ENCODE data around the gene NUMBL. TPM values are rescaled to one million over a fixed set of nuclear protein-coding genes. Genes with fewer than 3 reads are reported as not detected.

NUMBL gene
- total RNA-seq, 2 experiments from 2014 or later = 6.4 to 7.2 TPM

DNA sequence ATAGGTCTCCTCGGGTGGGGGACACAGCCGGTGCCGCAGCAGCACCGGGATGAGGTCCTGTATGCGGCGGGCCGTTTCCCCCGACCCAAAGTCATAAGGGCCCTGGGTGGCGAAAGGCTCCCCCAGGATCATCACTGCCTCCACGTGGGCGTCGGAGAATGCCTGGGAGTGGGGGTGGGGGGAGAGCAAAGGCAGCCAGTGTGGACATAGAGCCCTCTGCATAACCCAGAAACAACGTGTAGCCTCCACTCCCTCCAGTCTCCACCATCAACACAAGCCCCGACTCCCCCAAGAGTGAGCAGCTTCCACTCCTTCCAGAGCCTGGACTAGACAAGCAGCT, 1.7 kb upstream of the NUMBL start:
- H3K36me3 Mint-ChIP-seq = no peaks in the 10 kb centered on the region
- CTCF ChIA-PET = interaction anchor here (0.8 kb wide), 1 partner anchor 57 kb away, joined by 3 read pairs; no protein-coding TSS in a partner anchor
- no peaks in the 10 kb centered on the region for H3K9me3 Mint-ChIP-seq (ENCODE audit: low read depth)
- DNase-seq (no peak), ATAC-seq (no peak)
- no peak overlapping the region for H3K27ac Mint-ChIP-seq
- H3K4me3 Mint-ChIP-seq = no peak overlapping the region
- H3K27me3 Mint-ChIP-seq = no peaks in the 10 kb centered on the region
- peaks cover 2% of the 10 kb centered on the region for H3K4me1 Mint-ChIP-seq

- Mint-ChIP-seq H3K4me1 (peaks cover 2% of the 10 kb centered on the region), H3K27ac (no peak overlapping the region), H3K36me3 (no peaks in the 10 kb centered on the region), H3K9me3 (ENCODE audit: low read depth) (no peaks in the 10 kb centered on the region), H3K27me3 (no peaks in the 10 kb centered on the region), H3K4me3 (no peak overlapping the region)
- DNase-seq = no peak
- CTCF ChIA-PET = interaction anchor here (0.8 to 1.6 kb wide), 6 partner anchors 10 to 57 kb away, joined by 3 to 5 read pairs (median 3); partner anchors contain the start of genes COQ8B and ITPKC
- ATAC-seq = no peak
These were observed 1.2 kb upstream of the NUMBL start for GRCh38 chr19:40691421-40692211.

GRCh38 chr19:40690693-40691420, 406 bp upstream of the NUMBL start:
- Mint-ChIP-seq H3K9me3 (ENCODE audit: low read depth) (no peaks in the 10 kb centered on the region), H3K27me3 (no peaks in the 10 kb centered on the region), H3K36me3 (peaks cover 3% of the 10 kb centered on the region), H3K27ac (peak overlapping the region; percentile 83), H3K4me1 (peaks cover 2% of the 10 kb centered on the region), H3K4me3 (peak overlapping the region; percentile 83)
- peak; percentile 91 for DNase-seq
- CTCF ChIA-PET = interaction anchor here (0.9 to 1.6 kb wide), 7 partner anchors 10 to 56 kb away, joined by 3 to 5 read pairs (median 3); partner anchors contain the start of genes COQ8B and ITPKC
- peak; percentile 92 for ATAC-seq

DNA sequence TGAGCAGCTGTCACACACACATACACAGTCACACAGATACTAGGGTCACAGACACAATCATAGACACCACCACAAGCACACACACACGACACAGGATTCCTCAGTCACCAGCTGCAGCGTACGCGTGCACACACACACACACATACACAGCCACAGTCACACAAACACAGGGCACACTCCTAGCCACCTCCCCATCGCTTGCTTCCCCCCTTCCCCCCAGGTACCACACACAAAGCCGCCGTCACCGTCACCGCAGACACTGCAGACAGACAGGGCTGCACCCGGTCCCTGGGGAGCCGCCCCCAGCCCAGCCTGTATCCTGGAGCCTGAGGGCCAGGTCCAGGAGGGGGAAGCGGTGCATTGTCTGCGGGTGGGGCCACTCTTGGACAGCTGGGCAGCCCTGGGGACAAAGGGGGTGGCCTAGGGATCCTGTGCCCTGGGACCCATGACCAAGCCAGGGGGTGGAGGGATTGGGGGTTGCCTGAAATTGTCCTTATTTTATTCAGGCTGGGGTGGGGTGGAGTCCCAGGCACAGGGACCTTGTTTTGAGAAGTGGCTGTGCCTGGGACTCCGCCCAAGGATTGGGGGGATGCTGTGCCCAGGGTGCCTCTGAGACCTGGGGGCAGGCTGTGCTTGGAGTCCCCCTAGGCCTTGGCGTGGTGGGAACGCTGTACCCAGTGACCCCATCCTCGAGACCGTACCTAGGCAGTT, 957 bp downstream of the NUMBL start:
- peaks cover 2% of the 10 kb centered on the region for H3K4me1 Mint-ChIP-seq
- H3K4me3 Mint-ChIP-seq = no peak overlapping the region
- peak; percentile 62 for DNase-seq
- peaks cover 4% of the 10 kb centered on the region for H3K36me3 Mint-ChIP-seq
- no peaks in the 10 kb centered on the region for H3K9me3 Mint-ChIP-seq (ENCODE audit: low read depth)
- H3K27ac Mint-ChIP-seq = no peak overlapping the region
- no peaks in the 10 kb centered on the region for H3K27me3 Mint-ChIP-seq
- ATAC-seq = no peak
- CTCF ChIA-PET = no interaction called here

GRCh38 chr19:40688987-40689338, 1.5 kb downstream of the NUMBL start:
- peaks cover 2% of the 10 kb centered on the region for H3K4me1 Mint-ChIP-seq
- CTCF ChIA-PET = no interaction called here
- no peak for DNase-seq

GRCh38 chr19:40688309-40688708, 2.1 kb downstream of the NUMBL start:
- no peak overlapping the region for H3K27ac Mint-ChIP-seq
- peaks cover 4% of the 10 kb centered on the region for H3K36me3 Mint-ChIP-seq
- H3K9me3 Mint-ChIP-seq (ENCODE audit: low read depth) = no peaks in the 10 kb centered on the region
- CTCF ChIA-PET = no interaction called here
- no peak overlapping the region for H3K4me3 Mint-ChIP-seq
- no peak for ATAC-seq
- H3K4me1 Mint-ChIP-seq = peaks cover 2% of the 10 kb centered on the region
- no peaks in the 10 kb centered on the region for H3K27me3 Mint-ChIP-seq
- DNase-seq = no peak

More at GRCh38 chr19:40688987-40689338, 1.5 kb downstream of the NUMBL start:
- no peaks in the 10 kb centered on the region for H3K27me3 Mint-ChIP-seq
- no peak overlapping the region for H3K27ac Mint-ChIP-seq
- H3K36me3 Mint-ChIP-seq = peaks cover 4% of the 10 kb centered on the region
- no peak overlapping the region for H3K4me3 Mint-ChIP-seq
- no peaks in the 10 kb centered on the region for H3K9me3 Mint-ChIP-seq (ENCODE audit: low read depth)
- ATAC-seq = no peak

DNA sequence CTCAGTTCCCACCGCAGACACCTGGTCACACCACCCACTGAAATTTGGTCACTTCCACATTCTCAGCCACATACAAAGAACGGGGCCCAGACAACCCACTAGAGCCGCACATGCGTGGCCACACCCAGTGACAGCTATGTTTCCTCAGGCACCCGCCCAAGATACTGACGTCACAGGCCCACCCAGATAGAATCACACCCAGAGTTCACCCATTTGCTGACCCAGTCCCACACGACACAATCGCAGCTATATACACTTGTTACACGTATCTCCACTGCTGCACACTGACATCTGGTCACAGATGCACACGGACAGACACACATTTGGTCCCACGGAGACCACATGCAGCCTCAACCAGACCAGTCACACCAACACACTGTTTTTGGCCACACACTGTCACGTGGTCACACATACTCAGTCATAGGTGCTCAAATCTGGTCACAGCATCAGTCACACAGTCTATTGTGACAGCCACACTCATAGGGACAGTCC, 2.9 kb downstream of the NUMBL start:
- no peak for ATAC-seq
- no peaks in the 10 kb centered on the region for H3K9me3 Mint-ChIP-seq (ENCODE audit: low read depth)
- DNase-seq = no peak

DNA sequence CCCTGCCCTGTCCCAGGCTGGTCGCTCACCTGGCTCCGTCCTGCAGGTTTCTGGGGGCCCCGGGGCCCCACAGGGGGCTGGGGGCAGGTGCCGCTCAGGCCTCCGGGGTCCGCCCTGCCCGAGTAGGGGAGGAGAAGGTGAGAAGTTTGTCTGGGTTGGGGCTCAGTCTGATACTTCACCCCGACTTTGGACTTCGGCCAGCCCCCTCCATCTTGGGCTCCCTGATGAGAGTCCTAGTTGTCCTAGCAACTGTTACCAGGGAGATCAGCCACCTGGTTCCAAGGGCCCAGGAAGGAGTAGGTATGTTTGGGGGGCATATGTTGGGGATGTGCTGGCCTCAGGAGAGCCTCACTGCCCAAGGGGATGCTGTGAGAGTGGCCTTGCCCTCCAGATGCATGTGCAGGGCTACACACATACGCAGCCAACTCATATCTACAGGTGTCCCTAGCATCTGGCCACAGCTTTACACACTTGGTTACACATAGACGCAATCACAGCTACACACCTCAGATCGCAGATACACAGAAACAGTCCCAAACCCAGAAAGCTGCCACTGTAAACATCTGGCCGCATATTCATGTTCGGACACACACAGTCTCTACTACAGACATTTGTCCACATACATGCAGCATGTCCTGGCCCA, 3.4 kb downstream of the NUMBL start:
- CTCF ChIA-PET = no interaction called here
- ATAC-seq (no peak), DNase-seq (no peak)
- H3K4me1 Mint-ChIP-seq = peaks cover 2% of the 10 kb centered on the region
- no peaks in the 10 kb centered on the region for H3K9me3 Mint-ChIP-seq (ENCODE audit: low read depth)
- no peak overlapping the region for H3K27ac Mint-ChIP-seq
- H3K27me3 Mint-ChIP-seq = no peaks in the 10 kb centered on the region
- H3K36me3 Mint-ChIP-seq = peaks cover 6% of the 10 kb centered on the region
- no peak overlapping the region for H3K4me3 Mint-ChIP-seq

More for the DNA sequence above, 2.9 kb downstream of the NUMBL start:
- H3K36me3 Mint-ChIP-seq = peaks cover 6% of the 10 kb centered on the region
- H3K4me1 Mint-ChIP-seq = peaks cover 2% of the 10 kb centered on the region
- CTCF ChIA-PET = no interaction called here
- H3K4me3 Mint-ChIP-seq = no peak overlapping the region
- no peak overlapping the region for H3K27ac Mint-ChIP-seq
- H3K27me3 Mint-ChIP-seq = no peaks in the 10 kb centered on the region

DNA sequence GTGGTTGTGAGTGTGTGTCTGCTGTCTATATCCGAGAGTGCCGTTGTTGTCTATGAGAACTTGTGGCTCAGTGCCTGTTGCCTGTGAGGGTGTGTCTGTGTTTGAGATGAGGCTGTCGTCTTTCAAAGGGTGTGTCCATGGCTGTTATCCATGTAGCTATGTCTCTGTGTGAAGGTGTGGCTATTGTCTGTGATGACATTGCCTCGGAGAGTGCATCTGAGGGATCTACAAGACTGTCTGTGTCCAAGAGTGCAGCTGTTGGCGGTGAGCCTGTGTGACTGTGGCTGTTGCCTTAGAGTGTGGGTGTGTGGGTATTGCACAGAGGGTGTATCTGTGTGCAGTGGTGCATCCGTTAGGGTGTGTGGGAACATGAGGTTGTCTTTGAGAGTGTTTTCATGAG, 4.9 kb downstream of the NUMBL start:
- Mint-ChIP-seq H3K4me1 (no peaks in the 10 kb centered on the region), H3K9me3 (ENCODE audit: low read depth) (no peaks in the 10 kb centered on the region), H3K27ac (no peak overlapping the region), H3K36me3 (peaks cover 6% of the 10 kb centered on the region), H3K4me3 (no peak overlapping the region), H3K27me3 (no peaks in the 10 kb centered on the region)
- no peak for DNase-seq
- CTCF ChIA-PET = no interaction called here
- no peak for ATAC-seq

- Mint-ChIP-seq H3K9me3 (ENCODE audit: low read depth) (no peaks in the 10 kb centered on the region), H3K4me3 (no peak overlapping the region), H3K27ac (no peak overlapping the region), H3K4me1 (no peaks in the 10 kb centered on the region), H3K27me3 (no peaks in the 10 kb centered on the region), H3K36me3 (peaks cover 6% of the 10 kb centered on the region)
- no peak for ATAC-seq
- no peak for DNase-seq
- CTCF ChIA-PET = no interaction called here
These were observed 5.4 kb downstream of the NUMBL start for GRCh38 chr19:40685016-40685526.

- no peaks in the 10 kb centered on the region for H3K27me3 Mint-ChIP-seq
- ATAC-seq = no peak
These were observed 6.2 kb downstream of the NUMBL start for GRCh38 chr19:40684280-40684679.

GRCh38 chr19:40683437-40683836, 7.0 kb downstream of the NUMBL start:
- peaks cover 8% of the 10 kb centered on the region for H3K36me3 Mint-ChIP-seq
- CTCF ChIA-PET = interaction anchor here (1.1 kb wide), 1 partner anchor 49 kb away, joined by 4 read pairs; no protein-coding TSS in a partner anchor

More at GRCh38 chr19:40684280-40684679, 6.2 kb downstream of the NUMBL start:
- Mint-ChIP-seq H3K27ac (no peak overlapping the region), H3K36me3 (peaks cover 8% of the 10 kb centered on the region), H3K9me3 (ENCODE audit: low read depth) (no peaks in the 10 kb centered on the region), H3K4me3 (no peak overlapping the region), H3K4me1 (no peaks in the 10 kb centered on the region)
- CTCF ChIA-PET = no interaction called here
- no peak for DNase-seq

More at GRCh38 chr19:40683437-40683836, 7.0 kb downstream of the NUMBL start:
- no peaks in the 10 kb centered on the region for H3K9me3 Mint-ChIP-seq (ENCODE audit: low read depth)
- no peak for ATAC-seq
- no peak overlapping the region for H3K27ac Mint-ChIP-seq
- no peaks in the 10 kb centered on the region for H3K4me1 Mint-ChIP-seq
- H3K4me3 Mint-ChIP-seq = no peak overlapping the region
- H3K27me3 Mint-ChIP-seq = no peaks in the 10 kb centered on the region
- no peak for DNase-seq
